Measurements from ENCODE around the gene TLN1.

TLN1 gene

DNA sequence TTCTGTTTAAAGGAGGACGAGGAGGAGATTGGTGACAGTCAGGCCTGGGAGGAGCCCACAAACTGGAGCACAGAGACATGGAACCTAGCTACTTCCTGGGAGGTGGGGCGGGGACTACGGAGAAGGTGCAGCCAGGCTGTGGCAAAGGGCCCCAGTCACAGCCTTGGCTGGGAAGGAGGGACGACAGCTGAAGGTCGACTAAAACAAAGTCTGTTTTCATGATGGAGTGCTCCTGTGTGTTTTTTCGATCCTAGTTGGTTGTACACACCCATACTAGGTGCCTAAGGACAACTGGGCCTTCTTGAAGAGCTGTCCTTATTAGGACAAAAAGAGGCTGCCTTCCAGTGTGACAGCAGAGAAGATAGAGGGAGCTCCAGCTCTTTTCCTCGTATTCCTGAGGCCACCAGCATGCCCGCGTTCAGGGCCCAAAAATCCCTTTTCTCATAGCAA lies 71.0 kb downstream of the TLN1 start:
- DNase-seq = no peak

DNA sequence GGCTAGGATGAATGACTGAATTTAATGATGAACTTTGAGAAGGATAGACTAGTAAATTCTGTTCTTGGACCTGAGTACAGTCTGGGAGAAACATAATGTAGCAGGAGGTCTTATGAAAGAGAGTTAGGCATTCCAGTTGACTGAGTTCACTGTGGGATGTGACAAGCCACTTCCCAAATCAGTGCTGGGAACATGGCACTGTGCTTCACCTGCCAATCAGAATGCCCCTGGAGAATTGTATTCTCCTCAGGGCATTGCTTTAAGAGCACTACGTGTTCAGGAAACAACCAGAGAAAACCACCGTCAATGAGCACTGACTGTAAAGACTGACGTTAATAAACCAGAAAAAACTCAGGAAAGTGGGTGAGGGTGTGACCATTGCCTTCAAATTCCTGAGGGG lies 72.7 kb downstream of the TLN1 start:
- no peak for DNase-seq

DNA sequence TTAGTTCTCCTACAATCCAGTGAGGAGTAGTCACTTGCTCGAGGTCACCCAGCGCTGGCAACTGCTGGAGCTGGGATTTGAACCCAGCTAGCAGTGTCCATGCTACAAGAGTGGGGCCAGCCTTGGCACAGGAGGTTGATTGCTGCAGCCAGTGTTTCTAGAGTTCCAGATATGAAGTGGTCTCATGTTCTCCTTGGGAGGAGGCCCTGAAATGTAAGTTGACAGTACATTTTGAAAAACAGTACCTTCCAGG lies 73.1 kb downstream of the TLN1 start:
- DNase-seq = peak; percentile 32

DNA sequence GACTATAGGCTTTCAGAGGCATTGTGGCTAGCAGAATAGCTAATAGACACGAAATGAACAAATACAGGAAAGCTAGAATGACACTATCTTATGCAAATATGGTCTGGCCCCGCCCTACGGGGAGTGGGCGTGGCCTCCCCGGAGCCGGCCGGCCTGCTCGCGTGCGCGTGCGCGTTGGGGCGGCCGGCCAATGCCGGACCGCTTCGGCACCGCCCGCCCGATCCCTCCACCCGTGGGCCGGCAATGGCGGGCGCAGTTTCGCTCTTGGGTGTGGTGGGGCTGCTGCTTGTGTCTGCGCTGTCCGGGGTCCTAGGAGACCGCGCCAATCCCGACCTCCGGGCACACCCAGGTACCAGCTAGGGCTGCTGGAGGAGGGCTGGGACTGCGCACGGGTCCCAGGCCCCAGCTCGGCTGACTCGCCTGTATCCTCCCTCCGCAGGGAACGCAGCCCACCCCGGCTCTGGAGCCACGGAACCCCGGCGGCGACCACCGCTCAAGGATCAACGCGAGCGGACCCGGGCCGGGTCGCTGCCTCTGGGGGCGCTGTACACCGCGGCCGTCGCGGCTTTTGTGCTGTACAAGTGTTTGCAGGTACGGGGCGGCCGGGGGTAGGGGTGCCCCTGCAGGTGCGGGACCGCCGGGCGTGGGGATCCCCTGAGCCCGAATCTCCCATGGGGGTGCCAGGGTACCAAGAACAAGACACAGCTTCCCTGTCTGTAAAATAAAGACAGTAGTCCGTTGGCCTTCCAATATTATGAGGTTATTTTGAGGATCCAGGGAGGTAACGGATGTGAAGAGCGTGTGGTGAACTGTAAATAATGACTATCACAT lies 73.6 kb downstream of the TLN1 start, which contains the start of gene CCDC107:
CCDC107 (plus strand) TSS at position 156 of the 831 bp plus-strand sequence; CDS start at position 244, 88 bp downstream.
- DNase-seq = peak; percentile 91

DNA sequence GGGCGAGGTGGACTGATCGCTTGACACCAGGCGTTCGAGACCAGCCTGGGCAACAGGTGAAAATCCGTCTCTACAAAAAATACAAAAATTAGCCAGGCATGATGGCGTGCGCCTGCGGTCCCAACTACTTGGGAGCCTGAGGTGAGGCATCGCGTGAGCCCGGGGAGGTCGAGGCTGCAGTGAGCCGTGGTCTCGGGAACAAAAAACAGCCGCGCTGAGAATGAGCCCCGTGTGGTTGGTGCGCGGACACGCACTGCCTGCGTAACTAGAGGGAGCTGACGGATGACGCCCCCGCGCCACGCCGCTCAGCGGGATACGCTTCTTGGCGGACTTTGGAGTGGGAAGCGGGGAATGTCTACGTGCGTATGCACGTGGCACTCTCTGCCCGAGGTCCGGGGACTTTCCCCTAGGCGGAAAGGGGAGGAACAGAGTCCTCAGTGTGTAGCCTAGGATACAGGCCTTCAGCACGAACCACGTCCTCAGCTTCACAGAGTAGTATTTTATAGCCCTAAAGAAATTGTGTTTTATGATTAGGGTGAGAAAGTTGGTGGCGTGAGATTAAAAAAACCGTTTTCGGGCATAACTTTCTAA lies 74.4 kb downstream of the TLN1 start, which contains the start of gene RMRP:
RMRP (minus strand) TSS at position 474 of the 591 bp plus-strand sequence.
- peak; percentile 100 for DNase-seq

DNA sequence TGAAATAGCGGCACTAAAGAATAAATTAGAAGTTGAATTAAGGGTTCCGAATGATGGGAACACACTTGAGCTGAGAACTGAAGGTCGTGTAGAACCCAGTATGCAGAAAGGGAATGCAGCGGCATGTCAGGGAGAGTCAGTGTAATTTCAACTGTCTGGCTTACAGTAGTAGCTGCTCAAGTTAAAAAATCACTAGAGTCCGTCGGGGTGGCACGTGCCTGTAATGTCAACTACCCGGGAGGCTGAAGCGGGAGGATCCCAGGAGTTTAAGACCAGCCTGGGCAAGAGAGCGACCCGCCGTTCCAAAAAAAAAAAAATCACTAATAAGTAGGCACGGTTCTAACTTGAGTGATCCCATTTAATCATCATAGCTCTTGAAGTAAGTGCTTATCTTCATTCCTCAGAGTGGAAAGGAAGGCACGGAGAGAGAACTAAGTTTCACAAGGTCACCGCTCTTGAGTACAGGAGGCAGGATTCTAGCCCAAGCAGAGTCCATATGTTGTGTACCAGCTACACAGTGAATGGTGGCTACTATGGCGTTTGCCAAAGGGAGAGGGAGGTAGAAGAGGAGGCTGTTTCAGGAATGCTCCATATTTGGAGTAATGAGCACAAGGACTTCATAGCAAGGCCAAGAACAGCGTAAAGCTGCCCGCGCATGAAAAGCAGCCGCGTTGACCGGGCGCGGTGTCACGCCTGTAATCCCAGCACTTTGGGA lies 75.0 kb downstream of the TLN1 start:
- DNase-seq = no peak

DNA sequence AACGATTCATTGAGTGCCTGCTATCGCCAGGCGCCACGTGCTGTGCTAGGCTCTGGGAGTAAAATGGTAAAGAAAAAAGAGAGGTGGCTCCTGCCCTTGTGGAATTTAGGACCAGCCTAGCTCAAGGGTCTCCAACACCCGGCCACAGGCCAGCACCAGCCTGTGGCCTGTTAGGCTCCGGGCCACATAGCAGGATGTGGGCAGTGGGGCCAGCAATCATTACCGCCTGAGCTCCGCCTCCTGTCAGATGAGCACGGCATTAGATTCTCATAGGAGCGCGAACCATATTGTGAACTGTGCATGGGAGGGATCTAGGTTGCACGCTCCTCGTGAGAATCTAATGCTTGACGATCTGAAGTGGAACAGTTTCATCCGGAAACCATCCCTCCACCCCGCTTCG lies 75.6 kb downstream of the TLN1 start:
- no peak for DNase-seq

DNA sequence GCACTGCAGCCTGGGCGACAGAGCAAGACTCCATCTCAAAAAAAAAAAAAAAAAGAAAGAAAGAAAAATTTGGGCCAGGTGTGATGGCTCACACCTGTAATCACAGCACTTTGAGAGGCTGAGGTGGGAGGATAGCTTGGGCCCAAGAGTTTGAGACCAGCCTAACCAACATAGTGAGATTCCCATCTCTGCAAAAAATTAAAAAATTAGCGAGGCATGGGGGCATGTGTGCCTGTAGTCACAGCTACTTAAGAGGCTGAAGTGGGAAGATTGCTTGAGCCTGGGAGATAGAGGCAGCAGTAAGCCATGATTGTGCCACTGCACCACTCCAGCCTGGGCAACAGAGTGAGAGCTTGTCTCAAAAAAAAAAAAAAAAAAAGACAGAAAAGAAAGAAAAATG lies 78.4 kb downstream of the TLN1 start:
- DNase-seq = no peak

DNA sequence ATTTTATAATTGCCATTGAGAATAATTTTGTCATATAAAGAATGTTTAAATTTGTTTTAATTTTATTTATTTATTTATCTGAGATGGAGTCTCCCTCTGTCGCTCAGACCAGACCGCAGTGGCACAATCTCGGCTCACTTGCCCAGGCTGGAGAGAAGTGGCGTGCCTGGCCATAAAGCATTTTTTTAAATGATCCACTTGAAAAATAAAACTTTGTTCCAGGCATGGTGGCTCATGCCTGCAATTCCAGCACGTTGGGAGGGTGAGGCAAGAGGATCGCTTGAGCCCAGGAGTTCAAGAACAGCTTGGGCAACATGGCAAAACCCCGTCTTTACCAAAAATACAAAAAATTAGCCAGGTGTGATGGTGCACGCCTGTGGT lies 79.2 kb downstream of the TLN1 start:
- DNase-seq = no peak

DNA sequence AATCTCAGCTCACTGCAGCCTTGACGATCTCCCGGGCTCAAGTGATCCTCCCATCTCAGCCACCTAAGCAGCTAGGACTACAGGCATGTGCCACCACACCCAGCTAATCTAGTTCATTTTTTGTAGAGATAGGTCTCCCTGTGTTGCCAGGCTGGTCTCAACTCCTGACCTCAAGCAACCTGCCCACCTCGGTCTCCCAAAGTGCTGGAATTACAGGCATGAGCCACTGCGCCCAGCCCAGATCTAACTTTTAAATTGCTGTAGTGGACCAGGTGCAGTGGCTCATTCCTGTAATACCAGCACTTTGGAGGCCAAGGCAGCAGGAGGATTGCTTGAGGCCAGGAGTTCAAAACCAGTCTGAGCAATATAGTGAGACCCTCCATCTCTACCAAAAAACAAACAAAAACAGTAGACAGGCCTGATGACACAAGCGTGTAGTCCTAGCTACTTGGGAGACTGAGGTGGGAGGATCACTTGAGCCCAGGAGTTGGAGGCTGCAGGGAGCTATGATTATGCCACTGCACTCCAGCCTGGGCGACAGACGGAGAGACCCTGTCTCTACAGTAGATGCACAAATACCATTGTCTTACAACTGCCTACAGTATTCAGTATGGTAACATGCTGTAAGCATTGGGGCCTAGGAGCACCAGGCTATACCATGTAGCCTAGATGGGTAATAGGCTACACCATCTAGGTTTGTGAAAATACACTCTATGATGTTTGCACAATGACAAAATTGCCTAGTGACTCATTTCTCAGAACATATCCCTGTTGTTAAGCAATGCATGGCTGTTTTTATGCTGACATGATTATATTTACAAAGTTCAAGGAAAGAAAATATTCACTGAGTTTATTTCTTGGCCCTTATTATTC lies 79.8 kb downstream of the TLN1 start:
- peak; percentile 87 for DNase-seq

DNA sequence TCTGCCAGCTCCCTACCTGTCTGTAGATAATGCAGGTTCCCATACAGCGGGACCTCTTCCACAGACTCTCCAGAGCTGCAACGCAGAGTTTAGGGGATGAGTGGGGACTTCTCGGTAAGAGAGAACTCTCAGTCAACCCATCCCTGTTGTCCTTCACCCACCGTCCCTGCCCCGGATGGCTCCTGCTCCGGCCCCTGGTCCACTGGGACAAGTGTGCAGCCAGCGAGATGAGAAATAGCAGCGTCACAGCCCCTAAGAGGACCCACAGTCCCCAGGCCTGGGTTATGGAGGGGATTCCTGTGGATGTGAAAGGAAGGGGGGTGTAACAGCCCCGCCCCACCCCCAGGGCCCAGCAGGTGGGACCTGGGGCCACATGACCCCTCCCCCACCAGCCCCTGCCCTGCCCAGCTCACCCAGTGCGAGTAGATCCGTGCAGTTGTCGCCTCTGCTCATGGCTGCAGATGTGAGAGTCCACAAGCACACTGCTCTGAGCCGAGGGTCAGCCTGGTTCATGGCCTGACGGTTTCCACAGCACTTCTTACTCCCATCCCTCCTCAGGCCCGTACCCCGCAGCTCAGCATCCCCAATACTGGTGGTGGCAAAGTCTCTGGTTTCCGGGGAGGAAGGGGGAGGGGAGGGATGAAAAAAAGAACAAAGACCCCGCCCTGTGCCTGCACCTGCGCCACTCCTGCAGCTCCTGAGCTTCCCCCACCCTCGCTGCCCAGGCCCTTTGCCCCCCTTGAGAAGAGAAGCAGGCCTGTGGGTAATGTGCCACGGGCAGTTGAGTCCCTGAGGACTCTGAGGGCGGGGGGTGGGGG lies 81.4 kb downstream of the TLN1 start, which contains the start of gene SIT1:
SIT1 (minus strand) TSS at position 591 of the 818 bp plus-strand sequence; CDS start at position 513, 78 bp downstream.
- DNase-seq = no peak

DNA sequence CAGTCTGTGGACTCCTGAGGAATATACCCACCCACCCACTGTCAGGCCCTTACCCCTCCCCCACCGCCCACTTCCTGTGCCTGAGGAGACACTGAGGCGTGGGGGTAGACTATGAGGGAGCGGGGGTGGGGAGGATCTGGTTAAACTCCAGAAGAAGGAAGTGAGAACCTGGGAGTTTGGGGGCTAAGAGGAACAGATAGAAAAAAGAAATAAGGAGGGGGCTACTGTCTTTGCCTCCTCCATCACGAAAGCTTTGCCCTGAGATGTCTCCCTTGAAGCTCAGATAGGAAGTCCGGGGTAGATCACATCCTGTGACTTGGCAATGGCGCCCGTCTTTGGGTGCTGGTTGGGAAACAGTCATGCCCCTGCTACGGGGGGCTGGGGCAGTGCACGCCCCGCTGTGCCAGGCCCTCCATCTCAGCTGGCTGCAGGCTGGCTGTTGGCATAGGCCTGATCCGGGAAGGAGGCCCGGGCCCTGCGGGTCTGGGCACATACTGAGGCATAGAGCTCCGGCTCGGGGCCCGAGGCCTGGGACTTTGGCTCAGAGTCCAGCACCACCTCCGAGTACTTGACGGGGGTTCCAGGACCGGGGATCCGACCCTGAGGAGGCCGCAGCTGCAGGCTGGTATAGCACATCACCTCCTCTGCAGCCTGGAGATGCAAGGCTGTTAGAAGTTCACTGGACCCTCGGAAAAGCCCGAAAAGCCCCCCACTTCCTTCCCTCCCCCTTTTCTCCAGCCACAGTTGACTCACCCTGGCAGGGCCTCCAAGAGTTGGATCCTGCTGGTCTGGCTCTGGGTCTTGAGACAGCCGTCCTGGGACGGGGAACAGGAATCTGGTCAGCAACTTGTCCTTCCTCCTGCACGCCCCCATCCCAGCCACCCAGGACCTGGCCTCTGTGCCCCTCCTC lies 82.3 kb downstream of the TLN1 start:
- peak; percentile 46 for DNase-seq
